ENCODE data around the gene ZNF385B.

Gene ZNF385B

GRCh38 chr2:179861027-179861415, 391 bp downstream of the ZNF385B start:
- no peaks in the 10 kb centered on the region for H3K36me3 ChIP-seq
- TF ChIP-seq CTCF (IDR thresholded peaks at IDR 0.05): no peak
- H3K27ac ChIP-seq: no peak overlapping the region
- no peaks in the 10 kb centered on the region for H3K9me3 ChIP-seq
- no peak overlapping the region for H3K4me3 ChIP-seq (ENCODE audit: low read depth in 1 of 2, low read length in 1 of 2)
- peaks cover 99% of the 10 kb centered on the region for H3K27me3 ChIP-seq
- H3K4me1 ChIP-seq (ENCODE audit: control insufficient read depth in 1 of 2, insufficient read depth in 1 of 2, low read depth in 1 of 2, low read length in 1 of 2): no peaks in the 10 kb centered on the region

GRCh38 chr2:179860255-179861026, 971 bp downstream of the ZNF385B start:
- H3K9me3 ChIP-seq: no peaks in the 10 kb centered on the region
- no peak overlapping the region for H3K4me3 ChIP-seq (ENCODE audit: low read depth in 1 of 2, low read length in 1 of 2)
- no peak overlapping the region for H3K27ac ChIP-seq
- TF ChIP-seq CTCF (IDR thresholded peaks at IDR 0.05): no peak
- no peaks in the 10 kb centered on the region for H3K4me1 ChIP-seq (ENCODE audit: control insufficient read depth in 1 of 2, insufficient read depth in 1 of 2, low read depth in 1 of 2, low read length in 1 of 2)
- H3K27me3 ChIP-seq: peaks cover 99% of the 10 kb centered on the region
- H3K36me3 ChIP-seq: no peaks in the 10 kb centered on the region

GRCh38 chr2:179859523-179859922, 1.9 kb downstream of the ZNF385B start:
- H3K4me3 ChIP-seq (ENCODE audit: low read depth in 1 of 2, low read length in 1 of 2): no peak overlapping the region
- H3K36me3 ChIP-seq: no peaks in the 10 kb centered on the region
- no peak overlapping the region for H3K27ac ChIP-seq
- no peaks in the 10 kb centered on the region for H3K4me1 ChIP-seq (ENCODE audit: control insufficient read depth in 1 of 2, insufficient read depth in 1 of 2, low read depth in 1 of 2, low read length in 1 of 2)
- peaks cover 92% of the 10 kb centered on the region for H3K27me3 ChIP-seq
- no peaks in the 10 kb centered on the region for H3K9me3 ChIP-seq
- TF ChIP-seq CTCF (IDR thresholded peaks at IDR 0.05): no peak

GRCh38 chr2:179857236-179857635, 4.2 kb downstream of the ZNF385B start:
- no peaks in the 10 kb centered on the region for H3K9me3 ChIP-seq
- H3K27ac ChIP-seq: no peak overlapping the region
- H3K4me3 ChIP-seq (ENCODE audit: low read depth in 1 of 2, low read length in 1 of 2): no peak overlapping the region
- no peak for TF ChIP-seq CTCF (IDR thresholded peaks at IDR 0.05)
- no peaks in the 10 kb centered on the region for H3K36me3 ChIP-seq
- H3K27me3 ChIP-seq: peaks cover 69% of the 10 kb centered on the region
- H3K4me1 ChIP-seq (ENCODE audit: control insufficient read depth in 1 of 2, insufficient read depth in 1 of 2, low read depth in 1 of 2, low read length in 1 of 2): no peaks in the 10 kb centered on the region

- no peak for TF ChIP-seq CTCF (IDR thresholded peaks at IDR 0.05)
- Histone ChIP-seq H3K27me3 (peaks cover 59% of the 10 kb centered on the region), H3K9me3 (no peaks in the 10 kb centered on the region), H3K27ac (no peak overlapping the region), H3K36me3 (no peaks in the 10 kb centered on the region), H3K4me1 (ENCODE audit: control insufficient read depth in 1 of 2, insufficient read depth in 1 of 2, low read depth in 1 of 2, low read length in 1 of 2) (no peaks in the 10 kb centered on the region), H3K4me3 (ENCODE audit: low read depth in 1 of 2, low read length in 1 of 2) (no peak overlapping the region)
Observed at GRCh38 chr2:179856205-179856604, 5.2 kb downstream of the ZNF385B start.
